ENCODE measurements around the gene ATG7. TPM values are rescaled to one million over a fixed set of nuclear protein-coding genes. Genes with fewer than 3 reads are reported as not detected.

ATG7 gene
- total and polyA plus RNA-seq, 11 donors = 4.4 to 45.1 (median 14.4) TPM

DNA sequence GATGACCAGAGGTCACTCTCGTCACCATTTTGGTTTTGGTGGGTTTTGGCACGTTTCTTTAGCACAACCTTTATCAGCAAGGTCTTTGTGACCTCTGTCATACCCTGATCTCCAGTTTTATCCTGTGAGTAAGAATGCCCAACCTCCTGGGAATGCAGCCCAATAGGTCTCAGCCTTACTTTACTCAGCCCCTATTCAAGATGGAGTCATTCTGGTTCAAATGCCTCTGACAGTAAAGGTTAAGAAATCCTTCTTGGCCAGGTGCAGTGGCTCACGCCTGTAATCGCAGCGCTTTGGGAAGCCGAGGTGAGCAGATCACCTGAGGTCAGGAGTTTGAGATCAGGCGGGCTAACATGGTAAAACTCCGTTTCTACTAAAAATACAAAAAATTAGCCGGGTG lies 3.2 kb upstream of the ATG7 start:
- H3K27me3 ChIP-seq = peaks cover 0 to 6% (median 0%) of the 10 kb centered on the region in 9 donors
- no peaks in the 10 kb centered on the region for H3K9me3 ChIP-seq
- ATAC-seq = no peak
- H3K36me3 ChIP-seq = no peaks in the 10 kb centered on the region
- WGBS, 4 donors = 79 to 86% (median 85%) methylated on average over 9 of the region's 9 CpGs
- TF ChIP-seq, protein P1, sequence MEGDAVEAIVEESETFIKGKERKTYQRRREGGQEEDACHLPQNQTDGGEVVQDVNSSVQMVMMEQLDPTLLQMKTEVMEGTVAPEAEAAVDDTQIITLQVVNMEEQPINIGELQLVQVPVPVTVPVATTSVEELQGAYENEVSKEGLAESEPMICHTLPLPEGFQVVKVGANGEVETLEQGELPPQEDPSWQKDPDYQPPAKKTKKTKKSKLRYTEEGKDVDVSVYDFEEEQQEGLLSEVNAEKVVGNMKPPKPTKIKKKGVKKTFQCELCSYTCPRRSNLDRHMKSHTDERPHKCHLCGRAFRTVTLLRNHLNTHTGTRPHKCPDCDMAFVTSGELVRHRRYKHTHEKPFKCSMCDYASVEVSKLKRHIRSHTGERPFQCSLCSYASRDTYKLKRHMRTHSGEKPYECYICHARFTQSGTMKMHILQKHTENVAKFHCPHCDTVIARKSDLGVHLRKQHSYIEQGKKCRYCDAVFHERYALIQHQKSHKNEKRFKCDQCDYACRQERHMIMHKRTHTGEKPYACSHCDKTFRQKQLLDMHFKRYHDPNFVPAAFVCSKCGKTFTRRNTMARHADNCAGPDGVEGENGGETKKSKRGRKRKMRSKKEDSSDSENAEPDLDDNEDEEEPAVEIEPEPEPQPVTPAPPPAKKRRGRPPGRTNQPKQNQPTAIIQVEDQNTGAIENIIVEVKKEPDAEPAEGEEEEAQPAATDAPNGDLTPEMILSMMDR (IDR thresholded peaks at IDR 0.05) = no peak
- no peak for TF ChIP-seq POLR2A (IDR thresholded peaks at IDR 0.05)
- H3K4me3 ChIP-seq = no peak overlapping the region
- peaks cover 0 to 18% (median 12%) of the 10 kb centered on the region in 12 donors for H3K4me1 ChIP-seq
- no peak overlapping the region for H3K27ac ChIP-seq
- no peak for DNase-seq
- intact Hi-C loops (cut with DNase I) = no loop called here

DNA sequence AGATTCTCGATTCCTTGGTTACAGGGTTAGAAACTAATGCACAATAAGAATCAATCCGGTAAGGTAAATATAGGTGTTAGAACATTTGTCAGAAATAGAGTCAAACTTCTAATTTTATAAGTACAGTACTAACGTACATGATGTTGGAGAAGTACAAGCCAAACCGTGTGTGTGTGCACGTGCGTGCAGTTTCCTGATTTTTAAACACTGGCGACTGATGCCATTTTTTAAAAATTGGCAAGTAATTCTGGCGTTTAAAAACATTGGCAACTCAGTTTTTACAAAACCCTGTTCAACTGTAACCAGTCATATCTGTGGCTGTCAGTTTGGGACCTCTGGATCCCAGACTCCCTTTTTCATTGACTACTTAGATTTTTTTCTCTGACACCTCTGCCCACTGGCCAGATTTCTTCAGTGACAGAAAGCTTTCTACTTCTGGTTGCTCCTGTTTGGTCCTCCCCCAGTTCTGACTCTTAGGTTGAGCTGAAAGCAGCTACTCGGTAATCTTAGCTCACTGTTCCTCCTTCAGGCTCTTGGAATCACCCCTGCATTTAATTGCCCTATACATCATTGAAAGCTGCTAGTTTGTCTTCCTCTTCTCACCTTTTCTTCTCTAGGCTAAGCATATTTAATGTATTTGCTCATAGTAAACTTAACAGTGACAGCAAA lies 843 bp downstream of the ATG7 start:
- Histone ChIP-seq H3K4me3 (peak overlapping the region; percentile 68 to 96 (median 84)), H3K9me3 (peaks cover 0 to 7% (median 0%) of the 10 kb centered on the region in 12 donors), H3K36me3 (peaks cover 0 to 7% (median 0%) of the 10 kb centered on the region in 9 donors), H3K4me1 (peaks cover 0 to 49% (median 13%) of the 10 kb centered on the region in 12 donors), H3K27ac (peak overlapping the region in 10 of 12 donors; percentile 50 to 95 (median 82)), H3K27me3 (no peaks in the 10 kb centered on the region)
- intact Hi-C loops (cut with DNase I) = loop anchor here in 1 of 10 donors (1.0 kb wide), 1 partner anchor 15 kb away; no protein-coding TSS in a partner anchor
- TF ChIP-seq, protein P1 (IDR thresholded peaks at IDR 0.05) = no peak
- no peak for TF ChIP-seq POLR2A (IDR thresholded peaks at IDR 0.05)
- DNase-seq (no peak), ATAC-seq (no peak)
- WGBS, 4 donors = 5 to 7% (median 6%) methylated on average over 9 of the region's 9 CpGs

DNA sequence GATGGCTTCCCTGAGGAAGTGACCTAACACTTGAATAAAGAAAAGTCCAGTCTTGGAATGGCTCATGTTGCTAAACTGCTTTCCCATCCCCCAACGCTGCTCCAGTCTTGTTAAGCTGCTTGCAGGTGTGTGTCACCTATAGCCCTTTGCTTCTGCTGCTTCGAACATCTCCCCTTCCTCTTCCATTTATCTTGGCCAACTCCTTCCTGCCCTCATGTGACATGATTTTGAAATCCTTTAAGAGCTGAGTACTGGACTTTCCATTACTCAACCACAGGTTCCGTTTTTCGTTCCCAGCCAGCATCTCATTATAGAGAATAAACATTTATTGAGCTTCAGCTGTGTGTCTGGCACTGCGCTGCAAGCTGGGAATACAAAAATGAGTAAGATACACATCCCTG lies 1.7 kb downstream of the ATG7 start:
- TF ChIP-seq, protein P1 (IDR thresholded peaks at IDR 0.05) = no peak
- no peak for TF ChIP-seq POLR2A (IDR thresholded peaks at IDR 0.05)
- 86 to 95% (median 88%) methylated on average over 5 of the region's 5 CpGs for WGBS, 4 donors
- Histone ChIP-seq H3K9me3 (peaks cover 0 to 7% (median 0%) of the 10 kb centered on the region in 12 donors), H3K27me3 (no peaks in the 10 kb centered on the region), H3K4me1 (peaks cover 0 to 57% (median 13%) of the 10 kb centered on the region in 12 donors), H3K4me3 (peak overlapping the region in 1 of 12 donors; percentile 86), H3K27ac (peak overlapping the region in 2 of 12 donors; percentile 48 to 95), H3K36me3 (peaks cover 0 to 12% (median 0%) of the 10 kb centered on the region in 9 donors)
- peak in 3 of 5 donors; percentile 25 to 41 (median 30) for DNase-seq
- peak in 1 of 4 donors; percentile 17 for ATAC-seq
- intact Hi-C loops (cut with DNase I) = no loop called here

DNA sequence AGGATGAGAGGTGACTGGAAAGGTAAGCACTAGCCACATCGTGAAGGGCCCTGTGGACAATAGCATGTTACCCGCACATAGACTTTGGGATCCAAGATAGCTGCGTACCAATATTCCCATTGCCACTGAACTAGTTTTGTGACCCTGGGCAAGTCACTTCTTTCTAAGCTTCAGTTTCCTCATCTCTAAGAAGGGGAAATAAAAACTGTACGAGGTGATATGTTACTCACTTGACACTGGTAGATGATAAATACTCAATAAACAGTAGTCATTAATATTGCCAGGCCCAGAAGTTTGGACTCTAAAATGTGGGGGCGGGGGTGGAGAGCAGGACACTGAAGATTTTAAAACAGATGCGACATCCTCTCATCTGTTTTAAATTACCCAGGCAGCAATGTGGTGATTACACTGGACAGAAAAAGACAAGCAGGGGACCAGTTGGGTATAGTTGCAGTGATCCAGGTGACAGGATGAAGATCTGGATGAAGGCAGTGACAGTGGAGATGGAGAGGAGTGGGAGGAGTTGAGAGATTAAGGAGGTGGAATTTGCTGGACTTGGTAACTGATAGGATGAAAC lies 2.5 kb downstream of the ATG7 start:
- Histone ChIP-seq H3K27me3 (no peaks in the 10 kb centered on the region), H3K36me3 (peaks cover 0 to 12% (median 0%) of the 10 kb centered on the region in 9 donors), H3K27ac (peak overlapping the region in 2 of 12 donors; percentile 48 to 95), H3K4me3 (peak overlapping the region in 1 of 12 donors; percentile 86), H3K4me1 (peaks cover 0 to 60% (median 13%) of the 10 kb centered on the region in 12 donors), H3K9me3 (peaks cover 0 to 7% (median 0%) of the 10 kb centered on the region in 12 donors)
- no peak for ATAC-seq
- 84 to 89% (median 86%) methylated on average over 6 of the region's 6 CpGs for WGBS, 4 donors
- TF ChIP-seq, protein P1 (IDR thresholded peaks at IDR 0.05) = no peak
- no peak for TF ChIP-seq POLR2A (IDR thresholded peaks at IDR 0.05)
- intact Hi-C loops (cut with DNase I) = no loop called here
- DNase-seq = no peak

Measured in heart left ventricle (tissue), 16 donors.